H9 (cell line): ENCODE measurements around the gene SSUH2. TPM values are rescaled to one million over a fixed set of nuclear protein-coding genes. Genes with fewer than 3 reads are reported as not detected.

ENCODE experiments used
- DNase-seq: peaks from one replicate; pipeline ENCODE4 v3.0.0-alpha.2; 2017
- H2AFZ ChIP-seq: one replicate; pipeline ENCODE4 v1.6.1; 2013; ENCODE audit warnings: mild to moderate bottlenecking, low read length, control low read depth, moderate library complexity
- H2AK5ac ChIP-seq: 2 replicates; pipeline ENCODE4 v1.6.1; 2013; ENCODE audit warnings: low read length, control low read depth, mixed read lengths; ENCODE audit not compliant: insufficient read length
- H2BK120ac ChIP-seq: one replicate; pipeline ENCODE4 v1.6.1; 2013; ENCODE audit warnings: low read depth, mild to moderate bottlenecking, low read length, control low read depth, inconsistent platforms; ENCODE audit not compliant: poor library complexity, severe bottlenecking
- H2BK12ac ChIP-seq: 2 replicates; pipeline ENCODE4 v1.6.1; 2013; ENCODE audit warnings: low read length, control low read depth, mixed read lengths, low read depth; ENCODE audit not compliant: insufficient read length
- H2BK15ac ChIP-seq: 2 replicates; pipeline ENCODE4 v1.6.1; 2013; ENCODE audit warnings: low read depth, low read length, control low read depth
- H2BK20ac ChIP-seq: one replicate; pipeline ENCODE4 v1.6.1; 2013; ENCODE audit warnings: low read depth, mild to moderate bottlenecking, low read length, control low read depth, inconsistent platforms; ENCODE audit not compliant: poor library complexity, severe bottlenecking
- H2BK5ac ChIP-seq: 2 replicates; pipeline ENCODE4 v1.6.1; 2013; ENCODE audit warnings: low read length, control low read depth, mixed read lengths; ENCODE audit not compliant: insufficient read length
- H3K14ac ChIP-seq: 2 replicates; pipeline ENCODE4 v1.6.1; 2013; ENCODE audit warnings: low read length, control low read depth; ENCODE audit not compliant: insufficient read depth
- H3K18ac ChIP-seq: 2 replicates; pipeline ENCODE4 v1.6.1; 2013; ENCODE audit warnings: low read depth, mild to moderate bottlenecking, mixed read lengths, low read length, control low read depth; ENCODE audit not compliant: insufficient read length
- H3K23ac ChIP-seq: 2 replicates; pipeline ENCODE4 v1.6.1; 2013; ENCODE audit warnings: low read length, control low read depth, mixed read lengths, low read depth; ENCODE audit not compliant: insufficient read length
- H3K23me2 ChIP-seq: 2 replicates; pipeline ENCODE4 v1.6.1; 2013; ENCODE audit warnings: low read depth, mild to moderate bottlenecking, mixed read lengths, low read length, control low read depth; ENCODE audit not compliant: insufficient read length, poor library complexity, severe bottlenecking
- H3K27ac ChIP-seq: 2 replicates; pipeline ENCODE4 v1.5.1; 2013; ENCODE audit warnings: low read length, control low read depth, mixed read lengths, low read depth; ENCODE audit not compliant: insufficient read length
- H3K27me3 ChIP-seq: 2 replicates; pipeline ENCODE4 v1.6.1; 2013; ENCODE audit warnings: low read length, control low read depth, inconsistent platforms; ENCODE audit not compliant: insufficient read depth
- H3K4ac ChIP-seq: 2 replicates; pipeline ENCODE4 v1.6.1; 2013; ENCODE audit warnings: low read depth, mild to moderate bottlenecking, control low read depth, inconsistent platforms, low read length, moderate library complexity
- H3K4me1 ChIP-seq: 2 replicates; pipeline ENCODE4 v1.6.1; 2013; ENCODE audit warnings: low read length, control low read depth, inconsistent platforms; ENCODE audit not compliant: insufficient read depth
- H3K4me2 ChIP-seq: 2 replicates; pipeline ENCODE4 v1.6.1; 2013; ENCODE audit warnings: low read length, control low read depth, mixed read lengths; ENCODE audit not compliant: insufficient read length, insufficient read depth
- H3K56ac ChIP-seq: 2 replicates; pipeline ENCODE4 v1.6.1; 2013; ENCODE audit warnings: low read depth, mild to moderate bottlenecking, mixed read lengths, low read length, control low read depth; ENCODE audit not compliant: insufficient read length
- H3K79me1 ChIP-seq: 2 replicates; pipeline ENCODE4 v1.6.1; 2013; ENCODE audit warnings: low read depth, mild to moderate bottlenecking, moderate library complexity, low read length, control low read depth, inconsistent platforms; ENCODE audit not compliant: insufficient read depth, poor library complexity, severe bottlenecking
- H3K79me2 ChIP-seq: 2 replicates; pipeline ENCODE4 v1.6.1; 2013; ENCODE audit warnings: low read length, control low read depth, inconsistent platforms; ENCODE audit not compliant: insufficient read depth
- H3K9ac ChIP-seq: 2 replicates; pipeline ENCODE4 v1.6.1; 2013; ENCODE audit warnings: low read length, control low read depth, mixed read lengths; ENCODE audit not compliant: insufficient read length; ENCODE audit errors: extremely low read depth
- H3K9me3 ChIP-seq: one replicate; pipeline ENCODE4 v1.6.1; 2013; ENCODE audit warnings: low read depth, low read length, inconsistent platforms; ENCODE audit not compliant: control insufficient read depth
- H3T11ph ChIP-seq: one replicate; pipeline ENCODE4 v1.6.1; 2013; ENCODE audit warnings: mild to moderate bottlenecking, low read length, control low read depth, inconsistent platforms
- H4K20me1 ChIP-seq: one replicate; pipeline ENCODE4 v1.6.1; 2013; ENCODE audit not compliant: control insufficient read depth, insufficient read length, insufficient read depth
- H4K5ac ChIP-seq: 2 replicates; pipeline ENCODE4 v1.6.1; 2013; ENCODE audit warnings: low read depth, mild to moderate bottlenecking, mixed read lengths, low read length, control low read depth; ENCODE audit not compliant: insufficient read length
- H4K8ac ChIP-seq: replicated peaks from 2 replicates; pipeline ENCODE4 v1.6.1; 2013; ENCODE audit warnings: low read length, control low read depth, mixed read lengths, low read depth; ENCODE audit not compliant: insufficient read length
- H4K91ac ChIP-seq: 2 replicates; pipeline ENCODE4 v1.6.1; 2013; ENCODE audit warnings: low read depth, mild to moderate bottlenecking, moderate library complexity, mixed read lengths, low read length, control low read depth; ENCODE audit not compliant: insufficient read length
- H3K27ac Mint-ChIP-seq, 3 experiments: 2 replicates in 2 of 3; 3 replicates in 1 of 3; pipeline ENCODE4 v1.8.0; 2020 to 2021; ENCODE audit warnings: mixed read lengths in 3 of 3, mild to moderate bottlenecking in 1 of 3, moderate library complexity in 1 of 3
- H3K27me3 Mint-ChIP-seq: 2 replicates; pipeline ENCODE4 v1.8.0; 2021; ENCODE audit warnings: low read depth, mild to moderate bottlenecking, moderate library complexity, mixed read lengths
- H3K36me3 Mint-ChIP-seq, 3 experiments: 2 replicates in 2 of 3; 3 replicates in 1 of 3; pipeline ENCODE4 v1.8.0; 2020 to 2021; ENCODE audit warnings: low read depth in 3 of 3, mixed read lengths in 3 of 3; ENCODE audit not compliant: insufficient read depth in 1 of 3
- H3K4me1 Mint-ChIP-seq, 2 experiments: 2 replicates each; pipeline ENCODE4 v1.8.0; 2020; ENCODE audit warnings: mixed read lengths in 2 of 2
- H3K4me3 Mint-ChIP-seq, 2 experiments: 2 replicates in 1 of 2; 3 replicates in 1 of 2; pipeline ENCODE4 v1.8.0; 2020 to 2021; ENCODE audit warnings: mild to moderate bottlenecking in 2 of 2, mixed read lengths in 2 of 2, moderate library complexity in 1 of 2
- H3K9me3 Mint-ChIP-seq, 2 experiments: 2 replicates in 1 of 2; 3 replicates in 1 of 2; pipeline ENCODE4 v1.8.0; 2020; ENCODE audit warnings: mild to moderate bottlenecking in 2 of 2, mixed read lengths in 2 of 2, moderate library complexity in 1 of 2
- CTCF ChIP-seq: fragments of 200-600 bp; sonication (generic); conservative IDR thresholded peaks from 3 replicates; pipeline ENCODE4 v1.8.0; 2021; ENCODE audit warnings: antibody characterized with exemption, mild to moderate bottlenecking
- WGBS: extraction: QIAGEN DNeasy Blood & Tissue Kit; methylation state at CpG from one replicate; pipeline ENCODE4 v1.1.7; 2013; ENCODE audit warnings: missing lambda C conversion rate, low lambda C conversion rate, mixed read lengths; ENCODE audit not compliant: insufficient read length; ENCODE audit errors: extremely low coverage; 5-methylcytosine and 5-hydroxymethylcytosine counted together
- total RNA-seq: library from RNA; stranded (reverse); gene quantifications from 2 replicates; pipeline ENCODE4 v1.2.1, GENCODE V29; 2021

Gene SSUH2
- total RNA-seq, 1 experiment from 2014 or later = 0.61 TPM

DNA sequence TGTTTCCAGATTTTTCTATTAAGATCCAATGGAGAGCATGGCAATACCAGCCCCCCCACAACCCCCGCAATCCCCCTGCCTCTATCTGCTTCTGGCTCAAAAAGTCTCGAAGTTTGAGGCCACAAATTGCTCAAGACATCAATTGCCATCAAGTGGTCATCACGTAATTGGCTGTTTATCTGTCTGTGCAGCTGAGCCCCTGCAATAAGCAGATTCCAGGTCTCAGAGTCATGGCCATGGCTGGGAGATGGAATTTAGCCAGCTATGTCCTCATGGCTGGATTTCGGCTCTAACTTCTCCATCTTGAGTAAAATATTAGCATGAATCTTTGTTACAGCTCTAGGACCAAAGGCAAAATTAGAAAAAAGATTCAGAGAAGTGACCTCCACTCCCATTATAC, 22.7 kb downstream of the SSUH2 start:
- Histone ChIP-seq H2AK5ac (no peak overlapping the region), H4K5ac (no peak overlapping the region), H2BK5ac (no peak overlapping the region), H3K27me3 (no peaks in the 10 kb centered on the region), H2BK20ac (no peak overlapping the region), H4K91ac (no peak overlapping the region), H4K20me1 (no peaks in the 10 kb centered on the region), H3K23me2 (no peaks in the 10 kb centered on the region), H3K23ac (no peak overlapping the region), H2BK120ac (no peak overlapping the region), H3K79me2 (no peaks in the 10 kb centered on the region), H2BK15ac (no peak overlapping the region), H3K4ac (no peak overlapping the region), H3K9me3 (no peaks in the 10 kb centered on the region), H3K4me1 (no peaks in the 10 kb centered on the region; the same call in 1 of the 2 replicates), H3K27ac (no peak overlapping the region), H3K79me1 (no peaks in the 10 kb centered on the region), H3K56ac (no peak overlapping the region), H2BK12ac (no peak overlapping the region), H3K9ac (no peak overlapping the region), H4K8ac (no peak overlapping the region), H3T11ph (no peak overlapping the region), H2AFZ (no peak overlapping the region), H3K4me2 (no peak overlapping the region), H3K18ac (no peak overlapping the region), H3K14ac (no peak overlapping the region)
- H3K4me3 Mint-ChIP-seq = no peak overlapping the region
- H3K36me3 Mint-ChIP-seq = no peaks in the 10 kb centered on the region; a peak in 1 of 7 replicates
- H3K4me1 Mint-ChIP-seq = peaks cover 10 to 12% of the 10 kb centered on the region in 2 experiments
- TF ChIP-seq CTCF = no peak
- H3K9me3 Mint-ChIP-seq = peaks cover 5 to 6% of the 10 kb centered on the region in 2 experiments; a peak in 4 of 5 replicates
- no CpG with 5 or more reads among the region's 4 CpGs for WGBS
- no peak overlapping the region for H3K27ac Mint-ChIP-seq
- peaks cover 2% of the 10 kb centered on the region for H3K27me3 Mint-ChIP-seq
- DNase-seq = no peak
